SK-N-SH treated with all-trans-retinoic acid at 6 μM for 48 hours (cell line): ENCODE data around the gene LRRC75A.

ENCODE experiments used
- ATAC-seq: fragments of 200-7000 bp; cut with Tn5 transposase; 3 replicates; pipeline ENCODE4 v1.9.1; 2020; ENCODE audit warnings: mild to moderate bottlenecking, moderate library complexity
- BACH2 ChIP-seq: fragments of 250-450 bp; sonication (Bioruptor Pico); IDR thresholded peaks from 2 replicates; pipeline ENCODE4 v1.9.0; 2021; ENCODE audit warnings: mild to moderate bottlenecking, borderline replicate concordance
- CSDC2 ChIP-seq: fragments of 250-450 bp; sonication (Bioruptor Pico); IDR thresholded peaks from 2 replicates; pipeline ENCODE4 v1.5.0; 2020; ENCODE audit warnings: mild to moderate bottlenecking, moderate library complexity
- ESRRG ChIP-seq: fragments of 250-450 bp; sonication (Bioruptor Pico); IDR thresholded peaks from 2 replicates; pipeline ENCODE4 v1.6.1; 2021; ENCODE audit warnings: mild to moderate bottlenecking
- GLIS3 ChIP-seq: fragments of 250-450 bp; sonication (Bioruptor Pico); IDR thresholded peaks from 2 replicates; pipeline ENCODE4 v1.5.0; 2020; ENCODE audit warnings: mild to moderate bottlenecking, moderate library complexity
- ISL1 ChIP-seq: fragments of 250-450 bp; sonication (Bioruptor Pico); IDR thresholded peaks from 2 replicates; pipeline ENCODE4 v2.1.2; 2022; ENCODE audit warnings: mild to moderate bottlenecking, moderate library complexity
- OSR1 ChIP-seq: fragments of 250-450 bp; sonication (Bioruptor Pico); IDR thresholded peaks from 2 replicates; pipeline ENCODE4 v1.8.0; 2022; ENCODE audit warnings: moderate library complexity, mild to moderate bottlenecking, inconsistent platforms
- PPARA ChIP-seq: fragments of 250-450 bp; sonication (Bioruptor Pico); IDR thresholded peaks from 2 replicates; pipeline ENCODE4 v1.5.0; 2020; ENCODE audit warnings: mild to moderate bottlenecking, borderline replicate concordance
- RARB ChIP-seq: fragments of 250-450 bp; sonication (Bioruptor Pico); IDR thresholded peaks from 2 replicates; pipeline ENCODE4 v1.8.0; 2021; ENCODE audit warnings: mild to moderate bottlenecking, moderate library complexity
- SNAI2 ChIP-seq: fragments of 250-450 bp; sonication (Bioruptor Pico); IDR thresholded peaks from 2 replicates; pipeline ENCODE4 v1.5.0; 2020; ENCODE audit warnings: mild to moderate bottlenecking, moderate library complexity
- TCF4 ChIP-seq: fragments of 250-450 bp; sonication (Bioruptor Pico); IDR thresholded peaks from 2 replicates; pipeline ENCODE4 v1.8.0; 2021; ENCODE audit warnings: mild to moderate bottlenecking, moderate library complexity, borderline replicate concordance
- TOX ChIP-seq: fragments of 250-450 bp; sonication (Bioruptor Pico); IDR thresholded peaks from 2 replicates; pipeline ENCODE4 v1.8.0; 2021; ENCODE audit warnings: mild to moderate bottlenecking, moderate library complexity, borderline replicate concordance
- ZFP3 ChIP-seq: fragments of 250-450 bp; sonication (Bioruptor Pico); IDR thresholded peaks from 2 replicates; pipeline ENCODE4 v1.5.0; 2020; ENCODE audit warnings: mild to moderate bottlenecking, moderate library complexity
- ZNF70 ChIP-seq: fragments of 450-650 bp; formaldehyde crosslinking; IDR thresholded peaks from 2 replicates; pipeline ENCODE4 v1.5.0; 2020; ENCODE audit warnings: mild to moderate bottlenecking, moderate library complexity
- ZNF8 ChIP-seq: fragments of 450-650 bp; formaldehyde crosslinking; IDR thresholded peaks from 2 replicates; pipeline ENCODE4 v1.5.0; 2020; ENCODE audit warnings: mild to moderate bottlenecking, moderate library complexity
- TF ChIP-seq, protein P1 (sequence below): fragments of 250-450 bp; sonication (Bioruptor Pico); IDR thresholded peaks from 2 replicates; pipeline ENCODE4 v1.8.0; 2020; ENCODE audit warnings: mild to moderate bottlenecking, moderate library complexity, borderline replicate concordance
- TF ChIP-seq, protein P2 (sequence below): fragments of 250-450 bp; sonication (Bioruptor Pico); IDR thresholded peaks from 2 replicates; pipeline ENCODE4 v1.5.0; 2020; ENCODE audit warnings: mild to moderate bottlenecking, moderate library complexity
- TF ChIP-seq, protein P3 (sequence below): fragments of 250-450 bp; sonication (Bioruptor Pico); IDR thresholded peaks from 2 replicates; pipeline ENCODE4 v1.5.1; 2020; ENCODE audit warnings: low read depth, mild to moderate bottlenecking, moderate library complexity
- TF ChIP-seq, protein P4 (sequence below): fragments of 250-450 bp; sonication (Bioruptor Pico); IDR thresholded peaks from 2 replicates; pipeline ENCODE4 v1.8.0; 2021; ENCODE audit warnings: low read depth, mild to moderate bottlenecking, moderate library complexity, borderline replicate concordance
- TF ChIP-seq, protein P5 (sequence below): fragments of 250-450 bp; sonication (Bioruptor Pico); IDR thresholded peaks from 2 replicates; pipeline ENCODE4 v1.5.1; 2021; ENCODE audit warnings: mild to moderate bottlenecking, moderate library complexity

The LRRC75A gene

DNA sequence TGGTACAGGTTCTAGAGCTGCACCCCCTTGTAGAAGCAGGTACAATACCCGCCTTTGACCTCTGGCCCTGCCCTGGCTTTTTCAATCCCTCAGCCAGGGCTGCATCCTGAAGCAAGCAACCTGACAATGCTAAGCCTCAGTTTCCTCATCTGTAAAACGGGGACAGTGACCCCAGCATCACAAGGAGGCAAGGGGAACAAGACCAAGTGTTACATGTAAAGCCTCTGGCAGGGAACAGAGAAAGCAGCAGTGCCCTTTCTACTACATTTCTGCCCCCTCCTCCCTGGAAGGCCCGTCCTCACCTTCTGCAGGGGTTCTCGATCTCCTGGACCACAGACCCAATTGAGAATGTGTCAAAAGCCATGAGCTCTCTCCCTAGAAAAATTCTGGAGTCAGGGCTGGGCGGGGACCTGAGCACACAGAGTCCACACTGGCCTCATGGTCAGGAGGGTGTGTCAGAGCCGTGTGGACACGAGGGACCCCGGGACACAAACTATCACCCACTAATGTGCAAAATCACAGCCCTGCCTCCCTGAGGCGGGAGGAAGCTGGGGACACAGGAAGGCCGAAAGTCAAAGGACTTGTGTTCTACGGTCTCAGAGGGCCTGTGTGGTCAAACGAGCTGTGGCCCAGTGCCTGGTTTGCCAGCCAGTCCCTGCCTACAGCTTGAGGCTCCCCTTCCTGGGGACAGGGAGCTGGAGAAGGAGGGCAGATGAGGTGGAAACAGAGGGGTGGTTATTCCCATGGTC lies 27.5 kb downstream of the LRRC75A start:
- no peak for ATAC-seq
- TF ChIP-seq, protein P1, sequence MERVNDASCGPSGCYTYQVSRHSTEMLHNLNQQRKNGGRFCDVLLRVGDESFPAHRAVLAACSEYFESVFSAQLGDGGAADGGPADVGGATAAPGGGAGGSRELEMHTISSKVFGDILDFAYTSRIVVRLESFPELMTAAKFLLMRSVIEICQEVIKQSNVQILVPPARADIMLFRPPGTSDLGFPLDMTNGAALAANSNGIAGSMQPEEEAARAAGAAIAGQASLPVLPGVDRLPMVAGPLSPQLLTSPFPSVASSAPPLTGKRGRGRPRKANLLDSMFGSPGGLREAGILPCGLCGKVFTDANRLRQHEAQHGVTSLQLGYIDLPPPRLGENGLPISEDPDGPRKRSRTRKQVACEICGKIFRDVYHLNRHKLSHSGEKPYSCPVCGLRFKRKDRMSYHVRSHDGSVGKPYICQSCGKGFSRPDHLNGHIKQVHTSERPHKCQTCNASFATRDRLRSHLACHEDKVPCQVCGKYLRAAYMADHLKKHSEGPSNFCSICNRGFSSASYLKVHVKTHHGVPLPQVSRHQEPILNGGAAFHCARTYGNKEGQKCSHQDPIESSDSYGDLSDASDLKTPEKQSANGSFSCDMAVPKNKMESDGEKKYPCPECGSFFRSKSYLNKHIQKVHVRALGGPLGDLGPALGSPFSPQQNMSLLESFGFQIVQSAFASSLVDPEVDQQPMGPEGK (CRISPR knock-in tag): no peak

DNA sequence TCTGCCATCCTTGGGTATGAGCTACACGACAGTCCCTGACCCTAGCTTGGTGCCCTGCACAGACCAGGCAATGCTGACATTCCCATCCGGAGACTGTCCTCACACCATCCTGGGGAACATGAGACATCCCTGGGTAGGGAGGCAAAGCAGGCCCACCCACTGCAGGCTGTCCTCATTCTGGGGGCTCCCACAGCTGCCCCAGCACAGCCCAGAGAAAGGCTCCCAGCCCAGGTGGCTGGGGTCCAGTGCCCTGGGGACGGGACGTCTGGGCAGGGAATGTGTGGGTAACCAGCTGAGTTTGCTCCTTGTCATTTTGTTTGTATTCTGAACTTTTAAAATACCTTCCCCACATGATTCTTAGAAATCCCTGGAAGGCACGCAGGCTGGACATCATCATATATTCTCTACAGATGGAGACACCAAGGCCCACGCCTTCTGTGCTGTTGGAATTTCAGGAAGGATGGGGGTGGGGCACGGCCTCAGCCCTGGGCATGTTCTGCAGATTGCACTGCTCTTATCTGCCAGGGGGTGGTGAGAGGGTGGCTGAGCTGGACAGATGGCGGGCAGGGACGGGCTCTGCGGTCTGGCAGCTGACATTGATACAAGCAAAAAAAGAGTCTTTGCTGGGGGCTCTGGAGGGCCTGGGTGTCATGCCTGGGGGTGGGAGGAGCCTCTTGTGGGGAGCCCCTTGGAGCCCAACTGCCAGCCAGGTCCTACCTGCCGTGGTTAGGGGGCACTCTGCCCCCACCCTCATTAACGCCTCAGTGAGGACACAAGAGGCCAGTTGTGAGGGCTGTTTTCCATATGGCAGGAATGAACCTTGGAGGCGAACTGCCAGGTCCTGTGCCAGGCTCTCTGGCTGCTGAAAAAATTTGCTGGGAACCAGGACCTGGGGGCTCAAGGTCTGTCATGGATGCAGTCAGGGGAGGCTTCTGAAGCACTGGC lies 28.4 kb downstream of the LRRC75A start:
- TF ChIP-seq GLIS3 (CRISPR knock-in tag) (no peak), TCF4 (peak; percentile 83)
- TF ChIP-seq, protein P2, sequence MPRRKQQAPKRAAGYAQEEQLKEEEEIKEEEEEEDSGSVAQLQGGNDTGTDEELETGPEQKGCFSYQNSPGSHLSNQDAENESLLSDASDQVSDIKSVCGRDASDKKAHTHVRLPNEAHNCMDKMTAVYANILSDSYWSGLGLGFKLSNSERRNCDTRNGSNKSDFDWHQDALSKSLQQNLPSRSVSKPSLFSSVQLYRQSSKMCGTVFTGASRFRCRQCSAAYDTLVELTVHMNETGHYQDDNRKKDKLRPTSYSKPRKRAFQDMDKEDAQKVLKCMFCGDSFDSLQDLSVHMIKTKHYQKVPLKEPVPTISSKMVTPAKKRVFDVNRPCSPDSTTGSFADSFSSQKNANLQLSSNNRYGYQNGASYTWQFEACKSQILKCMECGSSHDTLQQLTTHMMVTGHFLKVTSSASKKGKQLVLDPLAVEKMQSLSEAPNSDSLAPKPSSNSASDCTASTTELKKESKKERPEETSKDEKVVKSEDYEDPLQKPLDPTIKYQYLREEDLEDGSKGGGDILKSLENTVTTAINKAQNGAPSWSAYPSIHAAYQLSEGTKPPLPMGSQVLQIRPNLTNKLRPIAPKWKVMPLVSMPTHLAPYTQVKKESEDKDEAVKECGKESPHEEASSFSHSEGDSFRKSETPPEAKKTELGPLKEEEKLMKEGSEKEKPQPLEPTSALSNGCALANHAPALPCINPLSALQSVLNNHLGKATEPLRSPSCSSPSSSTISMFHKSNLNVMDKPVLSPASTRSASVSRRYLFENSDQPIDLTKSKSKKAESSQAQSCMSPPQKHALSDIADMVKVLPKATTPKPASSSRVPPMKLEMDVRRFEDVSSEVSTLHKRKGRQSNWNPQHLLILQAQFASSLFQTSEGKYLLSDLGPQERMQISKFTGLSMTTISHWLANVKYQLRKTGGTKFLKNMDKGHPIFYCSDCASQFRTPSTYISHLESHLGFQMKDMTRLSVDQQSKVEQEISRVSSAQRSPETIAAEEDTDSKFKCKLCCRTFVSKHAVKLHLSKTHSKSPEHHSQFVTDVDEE: peak; percentile 22; the same call in 1 of the 2 replicates
- TF ChIP-seq, protein P1 (CRISPR knock-in tag): 0 out of 2 replicates have a peak, but pooled peaks have one; percentile 26
- TF ChIP-seq, all 23 proteins: peak for 3
- peak; percentile 95 for ATAC-seq

DNA sequence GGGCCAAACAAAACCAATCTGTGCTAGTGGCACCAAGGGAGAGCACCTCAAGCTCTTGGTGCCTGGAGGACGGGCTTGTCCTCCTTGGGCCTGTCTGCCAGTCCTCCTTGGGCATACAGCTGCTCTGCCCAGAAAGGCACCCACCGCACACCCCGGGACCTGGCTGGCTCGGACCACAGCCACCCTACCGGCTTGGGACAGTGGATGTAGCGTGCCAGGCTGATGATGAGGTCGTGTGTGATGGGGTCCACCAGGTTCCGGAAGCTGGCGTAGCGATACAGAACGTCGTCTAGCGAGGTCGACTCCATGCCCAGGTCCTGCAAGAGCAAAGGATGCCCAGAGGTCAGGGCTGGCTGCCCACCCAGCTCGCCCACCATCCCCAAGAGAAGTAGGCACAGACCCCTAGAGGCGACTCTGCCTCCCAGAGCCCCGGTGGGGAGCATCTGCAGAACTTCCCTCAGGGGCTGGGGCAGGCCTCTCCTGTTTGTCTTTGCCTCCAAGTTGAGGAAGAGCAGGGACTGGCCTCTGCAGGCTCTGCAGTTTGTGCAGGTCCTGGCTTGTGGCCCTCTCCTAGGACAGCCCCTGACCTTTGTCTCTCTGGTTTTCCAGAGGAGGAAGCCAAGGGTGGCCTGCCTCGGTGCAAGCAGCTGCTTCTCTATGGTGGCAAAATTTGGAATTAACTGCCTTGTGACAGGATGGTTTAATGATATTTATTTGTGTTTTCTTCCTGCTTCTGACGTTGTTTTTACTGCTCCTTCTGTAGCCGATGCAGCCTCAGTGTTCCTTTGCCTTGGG lies 29.7 kb downstream of the LRRC75A start:
- TF ChIP-seq TOX (CRISPR knock-in tag) (no peak), CSDC2 (CRISPR knock-in tag) (no peak), ZNF8 (CRISPR knock-in tag) (no peak), OSR1 (CRISPR knock-in tag) (no peak), ESRRG (CRISPR knock-in tag) (no peak)
- TF ChIP-seq, protein P3, sequence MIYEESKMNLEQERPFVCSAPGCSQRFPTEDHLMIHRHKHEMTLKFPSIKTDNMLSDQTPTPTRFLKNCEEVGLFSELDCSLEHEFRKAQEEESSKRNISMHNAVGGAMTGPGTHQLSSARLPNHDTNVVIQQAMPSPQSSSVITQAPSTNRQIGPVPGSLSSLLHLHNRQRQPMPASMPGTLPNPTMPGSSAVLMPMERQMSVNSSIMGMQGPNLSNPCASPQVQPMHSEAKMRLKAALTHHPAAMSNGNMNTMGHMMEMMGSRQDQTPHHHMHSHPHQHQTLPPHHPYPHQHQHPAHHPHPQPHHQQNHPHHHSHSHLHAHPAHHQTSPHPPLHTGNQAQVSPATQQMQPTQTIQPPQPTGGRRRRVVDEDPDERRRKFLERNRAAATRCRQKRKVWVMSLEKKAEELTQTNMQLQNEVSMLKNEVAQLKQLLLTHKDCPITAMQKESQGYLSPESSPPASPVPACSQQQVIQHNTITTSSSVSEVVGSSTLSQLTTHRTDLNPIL: no peak
- no peak for ATAC-seq

DNA sequence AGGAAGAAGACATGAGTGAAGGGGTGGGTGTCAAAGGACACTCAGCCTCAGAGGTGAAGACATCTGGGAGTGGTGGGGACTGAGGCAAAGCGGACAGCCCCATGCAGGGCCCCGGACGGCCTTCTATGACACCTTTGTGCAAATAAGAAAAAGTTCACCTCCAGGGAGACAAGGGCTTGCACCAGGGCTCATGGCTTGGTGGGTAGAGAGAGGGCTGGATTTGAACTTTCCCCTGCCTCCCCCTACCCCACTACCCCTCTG lies 30.5 kb downstream of the LRRC75A start:
- ATAC-seq: no peak
- TF ChIP-seq ISL1: no peak
- TF ChIP-seq, protein P4, sequence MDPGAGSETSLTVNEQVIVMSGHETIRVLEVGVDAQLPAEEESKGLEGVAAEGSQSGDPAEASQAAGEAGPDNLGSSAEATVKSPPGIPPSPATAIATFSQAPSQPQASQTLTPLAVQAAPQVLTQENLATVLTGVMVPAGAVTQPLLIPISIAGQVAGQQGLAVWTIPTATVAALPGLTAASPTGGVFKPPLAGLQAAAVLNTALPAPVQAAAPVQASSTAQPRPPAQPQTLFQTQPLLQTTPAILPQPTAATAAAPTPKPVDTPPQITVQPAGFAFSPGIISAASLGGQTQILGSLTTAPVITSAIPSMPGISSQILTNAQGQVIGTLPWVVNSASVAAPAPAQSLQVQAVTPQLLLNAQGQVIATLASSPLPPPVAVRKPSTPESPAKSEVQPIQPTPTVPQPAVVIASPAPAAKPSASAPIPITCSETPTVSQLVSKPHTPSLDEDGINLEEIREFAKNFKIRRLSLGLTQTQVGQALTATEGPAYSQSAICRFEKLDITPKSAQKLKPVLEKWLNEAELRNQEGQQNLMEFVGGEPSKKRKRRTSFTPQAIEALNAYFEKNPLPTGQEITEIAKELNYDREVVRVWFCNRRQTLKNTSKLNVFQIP (CRISPR knock-in tag): no peak
- TF ChIP-seq ZFP3 (CRISPR knock-in tag): no peak
- TF ChIP-seq BACH2 (CRISPR knock-in tag): no peak
- TF ChIP-seq SNAI2 (CRISPR knock-in tag): no peak
- TF ChIP-seq, protein P5, sequence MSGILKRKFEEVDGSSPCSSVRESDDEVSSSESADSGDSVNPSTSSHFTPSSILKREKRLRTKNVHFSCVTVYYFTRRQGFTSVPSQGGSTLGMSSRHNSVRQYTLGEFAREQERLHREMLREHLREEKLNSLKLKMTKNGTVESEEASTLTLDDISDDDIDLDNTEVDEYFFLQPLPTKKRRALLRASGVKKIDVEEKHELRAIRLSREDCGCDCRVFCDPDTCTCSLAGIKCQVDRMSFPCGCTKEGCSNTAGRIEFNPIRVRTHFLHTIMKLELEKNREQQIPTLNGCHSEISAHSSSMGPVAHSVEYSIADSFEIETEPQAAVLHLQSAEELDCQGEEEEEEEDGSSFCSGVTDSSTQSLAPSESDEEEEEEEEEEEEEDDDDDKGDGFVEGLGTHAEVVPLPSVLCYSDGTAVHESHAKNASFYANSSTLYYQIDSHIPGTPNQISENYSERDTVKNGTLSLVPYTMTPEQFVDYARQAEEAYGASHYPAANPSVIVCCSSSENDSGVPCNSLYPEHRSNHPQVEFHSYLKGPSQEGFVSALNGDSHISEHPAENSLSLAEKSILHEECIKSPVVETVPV (CRISPR knock-in tag): no peak
- TF ChIP-seq PPARA (CRISPR knock-in tag): no peak
- TF ChIP-seq, protein P2: no peak
- no peak for TF ChIP-seq ZNF70 (CRISPR knock-in tag)
- no peak for TF ChIP-seq CSDC2 (CRISPR knock-in tag)
- TF ChIP-seq RARB: no peak
- no peak for TF ChIP-seq TOX (CRISPR knock-in tag)
